Hepatocyte (in vitro differentiated cells): Measurements from ENCODE around the gene SPATS2.

Experiments used
- CTCF ChIP-seq: fragments of 200-600 bp; sonication (generic); IDR thresholded peaks from 2 replicates; pipeline ENCODE4 v1.5.1; 2016; ENCODE audit warnings: antibody characterized with exemption, mild to moderate bottlenecking; ENCODE audit not compliant: poor library complexity
- EZH2 ChIP-seq: fragments of 200-600 bp; sonication (generic); IDR thresholded peaks from 2 replicates; pipeline ENCODE4 v1.6.1; 2016; ENCODE audit warnings: antibody characterized with exemption, mild to moderate bottlenecking, borderline replicate concordance

- TF ChIP-seq CTCF (peak; percentile 48), EZH2 (no peak)
Measured at GRCh38 chr12:49553512-49554088, 186.3 kb downstream of the SPATS2 start.
